Measurements from ENCODE around the gene AP2B1.
"Not testable (repeated sequence)": the region's sequence is repeated elsewhere in the genome, so short reads cannot be mapped to it uniquely, and the experiment has no call there.

AP2B1 gene

GRCh38 chr17:35748979-35749378 is 161.9 kb downstream of the AP2B1 start:
- no peak for DNase-seq (ENCODE audit: low read depth in 2 of 2)

GRCh38 chr17:35749560-35750412 is 162.7 kb downstream of the AP2B1 start:
- no peak for DNase-seq (ENCODE audit: low read depth in 2 of 2)

GRCh38 chr17:35750526-35751395 is 163.6 kb downstream of the AP2B1 start:
- no peak for DNase-seq (ENCODE audit: low read depth in 2 of 2)

DNA sequence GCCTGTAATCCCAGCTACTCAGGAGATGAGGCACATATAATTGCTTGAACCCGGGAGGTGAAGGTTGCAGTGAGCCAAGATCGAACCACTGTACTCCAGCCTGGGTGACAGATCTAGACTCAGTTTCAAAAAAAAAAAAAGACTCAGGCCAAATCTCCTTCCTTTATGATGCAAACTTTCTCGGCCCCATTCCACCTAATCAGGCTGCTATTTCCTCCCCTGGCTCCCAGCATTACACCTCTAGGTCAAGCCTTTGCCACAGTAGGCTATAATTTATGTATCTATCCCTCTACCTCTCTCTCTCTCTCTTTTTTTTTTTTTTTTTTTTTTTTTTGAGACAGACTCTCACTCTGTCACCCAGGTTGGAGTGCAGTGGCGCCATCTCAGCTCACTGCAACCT is 164.4 kb downstream of the AP2B1 start:
- DNase-seq (ENCODE audit: low read depth in 2 of 2) = not testable (repeated sequence)

GRCh38 chr17:35752471-35752870 is 165.3 kb downstream of the AP2B1 start:
- no peak for DNase-seq (ENCODE audit: low read depth in 2 of 2)

DNA sequence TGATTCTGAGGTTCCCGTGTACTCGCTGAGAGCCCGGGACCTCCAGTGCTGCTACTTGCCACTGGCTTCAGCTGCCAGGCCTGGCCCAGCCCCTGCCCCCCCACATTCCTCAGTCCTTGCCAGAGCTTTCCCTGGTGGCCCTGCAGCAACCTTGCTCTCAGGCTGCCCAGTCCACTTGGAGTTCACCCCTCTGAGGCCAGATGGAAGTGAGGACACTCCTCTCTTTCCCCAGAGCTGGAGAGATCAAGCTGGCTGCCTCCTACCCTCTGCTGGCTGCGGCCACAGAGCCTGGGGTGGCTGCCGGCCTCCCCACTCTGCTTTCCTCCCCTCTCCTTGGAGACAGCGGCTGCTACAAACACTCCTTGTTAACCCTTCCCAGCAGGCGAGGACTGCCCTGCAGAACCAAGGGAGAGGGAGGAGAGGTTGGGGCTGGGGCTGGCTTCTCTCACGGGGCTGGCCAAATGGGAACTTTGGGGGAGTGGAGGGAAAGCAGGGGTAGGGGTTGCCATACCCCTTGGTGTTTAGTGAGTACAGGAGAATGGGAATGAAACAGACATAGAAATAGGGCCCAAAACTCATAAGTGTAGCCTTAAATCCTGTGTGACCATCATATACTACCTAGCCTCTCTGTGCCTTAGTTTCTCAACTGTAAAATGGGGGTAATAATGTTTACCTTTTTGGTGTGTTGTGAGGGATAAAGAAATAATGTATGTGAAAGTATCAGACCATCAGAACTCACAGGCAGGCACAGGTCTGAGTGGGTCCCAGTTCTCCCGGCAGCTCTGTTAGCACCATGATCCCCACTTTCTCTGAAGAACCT is 166.0 kb downstream of the AP2B1 start, which contains the start of gene GAS2L2:
Gene GAS2L2 (minus strand): TSS at position 295 of the 820 bp plus-strand sequence. CDS start 389 bp downstream, outside the sequence.
- no peak for DNase-seq (ENCODE audit: low read depth in 2 of 2)

GRCh38 chr17:35757243-35757642 is 170.1 kb downstream of the AP2B1 start:
- DNase-seq (ENCODE audit: low read depth in 2 of 2) = no peak

- no peak for DNase-seq (ENCODE audit: low read depth in 2 of 2)
Measured at GRCh38 chr17:35760587-35760986, 173.5 kb downstream of the AP2B1 start, which contains the start of gene C17orf50. TSS of gene C17orf50 (plus strand) at chr17:35760887. CDS start at chr17:35760942, 55 bp downstream.

DNA sequence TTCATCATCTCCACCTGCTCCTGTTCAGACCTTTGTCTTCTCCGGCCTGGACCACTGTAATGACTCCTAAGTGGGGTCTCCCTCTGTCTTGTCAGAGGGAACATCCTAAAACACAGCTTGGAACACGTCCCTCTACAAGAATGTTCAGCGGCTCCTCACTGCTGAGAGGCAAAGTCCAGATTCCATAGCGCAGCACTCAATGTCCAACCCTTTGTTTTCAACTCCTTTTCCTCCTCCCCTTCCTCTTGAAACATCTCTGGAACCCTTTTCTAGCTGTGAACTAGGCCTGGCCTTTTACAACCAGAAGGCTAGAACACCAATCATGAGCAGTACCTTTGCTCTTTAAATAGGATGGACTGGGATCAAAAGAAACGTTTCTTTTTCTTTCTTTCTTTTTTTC is 174.5 kb downstream of the AP2B1 start:
- DNase-seq (ENCODE audit: low read depth in 2 of 2) = no peak

DNA sequence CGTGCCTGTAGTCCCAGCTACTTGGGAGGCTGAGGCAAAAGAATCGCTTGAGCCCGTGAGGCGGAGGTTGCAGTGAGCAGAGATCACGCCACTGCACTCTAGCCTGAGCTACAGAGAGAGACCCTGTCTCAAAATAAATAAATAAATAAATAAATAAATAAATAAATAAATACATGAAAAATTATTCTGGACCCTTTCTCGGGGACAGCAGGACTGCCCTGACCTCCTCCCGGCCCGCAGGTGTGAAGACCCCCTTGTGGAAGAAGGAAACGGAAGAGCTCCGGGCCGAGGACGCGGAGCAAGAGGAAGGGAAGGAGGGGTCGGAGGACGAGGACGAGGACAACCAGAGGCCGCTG is 176.6 kb downstream of the AP2B1 start:
- DNase-seq (ENCODE audit: low read depth in 2 of 2) = no peak

- peak; percentile 69 to 77 for DNase-seq (ENCODE audit: low read depth in 2 of 2)
Measured at GRCh38 chr17:35764123-35764991, 177.2 kb downstream of the AP2B1 start.

GRCh38 chr17:35765086-35765710 is 178.1 kb downstream of the AP2B1 start:
- DNase-seq (ENCODE audit: low read depth in 2 of 2) = no peak

DNA sequence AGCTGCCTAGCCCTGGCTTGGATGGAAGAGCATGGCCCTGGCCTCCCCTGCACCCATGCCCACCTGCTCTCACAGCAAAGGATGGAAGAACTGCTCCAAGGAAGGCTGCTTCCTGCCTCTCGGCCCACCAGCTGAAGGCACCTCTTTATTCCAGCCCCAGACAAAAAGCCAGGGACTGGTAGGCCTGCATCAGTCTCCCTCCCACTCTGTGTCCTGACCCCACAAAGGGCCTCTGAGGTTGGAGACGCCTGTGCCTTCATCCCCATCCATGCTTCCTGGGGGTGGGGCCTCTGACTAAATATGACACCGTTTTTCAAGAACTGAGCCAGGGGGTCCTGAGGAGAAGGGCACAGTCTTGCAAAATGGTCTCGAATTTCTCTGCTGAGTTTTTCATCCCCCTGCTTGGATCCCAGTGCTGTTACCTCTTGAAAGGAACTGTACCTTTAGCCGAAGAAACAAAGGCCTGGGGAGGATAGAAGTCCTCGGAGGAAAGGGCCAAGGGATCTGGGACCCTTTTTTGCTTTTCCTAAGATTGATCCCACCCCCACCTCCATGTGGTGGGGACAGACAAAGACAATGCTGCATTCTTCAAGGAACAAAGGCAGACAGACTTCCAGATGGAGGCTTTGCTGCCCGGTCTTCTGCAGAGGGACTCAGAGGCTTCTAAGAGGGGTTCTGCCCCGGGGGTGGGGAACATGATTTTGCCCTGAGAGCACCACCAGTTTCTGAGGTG is 178.8 kb downstream of the AP2B1 start:
- DNase-seq (ENCODE audit: low read depth in 2 of 2) = no peak

GRCh38 chr17:35766489-35766877 is 179.4 kb downstream of the AP2B1 start:
- DNase-seq (ENCODE audit: low read depth in 2 of 2) = no peak

DNA sequence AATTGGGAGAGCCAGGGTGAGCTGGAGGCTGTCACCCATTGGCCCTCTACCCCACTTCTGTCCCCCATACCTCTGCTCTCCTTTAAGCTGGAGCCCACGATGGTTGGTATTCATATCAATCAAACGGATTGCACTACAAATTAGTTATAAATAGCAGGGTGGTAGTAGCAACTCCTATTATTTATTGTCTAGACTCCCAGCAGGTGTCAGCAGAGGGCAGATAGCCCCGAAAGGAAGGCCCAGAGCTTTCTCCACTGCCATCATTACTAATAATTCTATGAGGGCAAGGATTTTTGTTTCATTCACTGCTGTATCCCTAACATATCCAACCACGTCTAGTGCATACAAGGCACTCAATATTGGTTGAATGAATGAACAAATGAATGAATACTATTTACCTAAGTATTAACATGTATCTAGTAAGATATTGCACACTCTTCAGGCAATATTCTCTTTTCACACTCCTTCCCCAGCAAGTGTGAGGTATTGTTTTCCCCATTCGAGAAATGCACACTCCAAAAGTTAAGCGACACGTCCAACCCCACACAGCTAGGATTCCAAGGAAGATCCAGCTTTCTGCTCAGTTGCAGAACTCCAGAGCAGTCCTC is 179.9 kb downstream of the AP2B1 start:
- DNase-seq (ENCODE audit: low read depth in 2 of 2) = no peak

GRCh38 chr17:35768797-35769196 is 181.7 kb downstream of the AP2B1 start:
- DNase-seq (ENCODE audit: low read depth in 2 of 2) = no peak

DNA sequence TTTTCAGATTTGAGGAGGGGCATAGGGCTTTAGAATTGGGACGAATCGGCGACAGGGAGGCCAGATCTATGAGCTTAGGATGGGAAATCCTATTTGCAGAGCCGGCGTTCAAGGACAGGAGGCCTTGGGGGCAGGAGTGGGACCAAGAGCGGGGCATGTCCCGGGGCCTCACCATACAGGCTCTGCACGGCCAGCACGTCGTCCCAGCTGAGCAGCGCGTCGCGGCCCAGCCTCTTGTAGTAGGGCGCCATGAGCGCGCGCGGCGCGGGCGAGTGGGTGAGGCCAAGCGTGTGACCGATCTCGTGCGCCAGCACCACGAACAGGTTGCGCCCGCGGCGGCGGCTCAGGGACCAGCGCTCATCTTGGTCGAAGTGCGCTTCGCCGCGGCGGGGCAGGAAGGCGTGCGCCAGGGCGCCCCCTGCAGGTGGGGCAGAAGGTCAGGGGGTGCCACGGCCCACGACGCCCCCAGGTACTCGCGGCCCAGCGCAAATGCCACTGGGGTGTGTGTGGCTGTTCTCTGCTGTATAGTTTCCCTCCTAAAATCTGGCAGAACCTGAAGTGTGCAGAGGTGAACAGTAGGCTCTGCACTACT is 182.9 kb downstream of the AP2B1 start:
- no peak for DNase-seq (ENCODE audit: low read depth in 2 of 2)

DNA sequence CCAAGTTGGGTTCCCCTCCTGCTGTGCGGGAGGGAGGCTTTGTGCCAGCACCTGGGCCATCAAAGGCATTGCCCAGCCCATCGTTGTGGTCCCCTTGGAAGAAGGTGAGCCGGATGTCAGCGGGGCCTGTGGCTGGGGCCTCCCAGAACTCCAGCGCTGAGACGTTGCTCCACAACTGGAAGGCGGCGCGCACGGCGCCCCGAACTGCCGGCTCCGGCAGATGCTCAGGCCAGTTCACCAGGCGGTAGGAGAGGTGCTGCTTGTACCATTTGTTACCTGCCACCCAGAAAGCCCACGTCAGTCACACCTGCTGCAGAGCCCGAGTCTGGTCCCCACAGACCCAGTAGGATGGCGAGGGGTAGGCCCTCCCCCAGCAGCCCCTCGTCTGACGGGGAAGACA is 186.0 kb downstream of the AP2B1 start:
- no peak for DNase-seq (ENCODE audit: low read depth in 2 of 2)
